Urothelium cell line (cell line): ENCODE data around the gene AHSA1.
"Not testable (repeated sequence)": the region's sequence is repeated elsewhere in the genome, so short reads cannot be mapped to it uniquely, and the experiment has no call there.

Source experiments
- DNase-seq: peaks from one replicate; pipeline ENCODE4 v3.0.0; 2011; ENCODE audit warnings: low spot score, mixed read lengths
- FAIRE-seq: peaks from 2 replicates; lab custom pipeline; 2011; peaks lifted over from hg19 to GRCh38; lab: Jason Lieb, UNC

Gene AHSA1

DNA sequence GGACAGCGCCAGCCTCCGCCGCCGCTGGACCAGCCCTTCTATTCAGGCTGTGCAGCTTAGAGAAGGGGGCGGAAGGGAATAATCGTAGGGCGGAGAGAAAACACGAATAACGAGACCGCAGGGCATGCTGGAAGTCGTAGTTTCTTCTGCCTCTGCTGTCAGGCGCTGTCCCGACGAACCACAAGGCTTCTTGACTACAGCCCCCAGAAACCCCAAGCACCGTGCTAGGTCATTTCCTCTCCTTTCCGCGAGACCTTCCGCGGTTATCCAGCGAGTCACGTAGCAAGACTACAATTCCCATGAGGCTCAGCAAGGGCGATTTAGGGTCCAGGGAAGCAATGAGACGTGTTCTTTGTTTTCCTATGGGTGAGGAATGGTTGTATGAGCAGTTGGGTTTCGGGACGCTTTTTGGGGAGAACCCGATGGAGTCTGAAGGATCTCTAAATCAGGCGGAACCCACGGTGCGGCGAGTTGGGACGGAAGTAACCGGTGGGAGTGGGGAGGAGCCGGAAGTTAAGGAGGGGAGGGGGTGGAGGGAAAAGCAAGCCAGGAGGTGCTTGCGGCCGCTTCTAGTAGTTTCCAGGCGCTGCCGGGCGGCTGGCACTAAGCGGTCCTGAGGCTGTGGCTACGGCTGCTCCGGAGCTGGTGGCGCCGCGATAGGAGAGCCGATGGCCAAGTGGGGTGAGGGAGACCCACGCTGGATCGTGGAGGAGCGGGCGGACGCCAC lies at the start of gene AHSA1, which contains the start of gene VIPAS39:
Gene AHSA1, plus strand, starts transcription at position 572 of the 727 bp plus-strand sequence. Its CDS starts 97 bp downstream, at position 669.
Gene VIPAS39, minus strand, starts transcription at position 80 of the 727 bp plus-strand sequence. CDS start 3,499 bp downstream, outside the sequence.
- peak; percentile 95 for DNase-seq
- peak; percentile 87 for FAIRE-seq

DNA sequence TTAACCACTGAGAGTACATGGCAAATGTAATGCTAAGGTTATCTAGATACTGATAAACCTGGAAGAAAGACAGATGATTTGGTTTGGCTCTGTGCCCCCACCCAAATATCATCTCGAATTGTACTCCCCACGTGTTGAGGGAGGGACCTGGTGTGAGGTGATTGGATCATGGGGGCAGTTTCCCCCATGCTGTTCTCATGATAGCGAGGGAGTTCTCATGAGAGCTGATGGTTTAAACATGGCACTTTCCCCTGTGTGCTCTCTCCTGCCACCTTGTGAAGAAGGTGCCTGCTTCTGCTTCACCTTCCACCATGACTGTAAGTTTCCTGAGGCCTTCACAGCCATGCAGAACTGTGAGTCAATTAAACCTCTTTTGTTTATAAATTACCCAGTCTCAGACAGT lies 48.8 kb upstream of the AHSA1 start:
- FAIRE-seq: no peak
- DNase-seq: no peak

DNA sequence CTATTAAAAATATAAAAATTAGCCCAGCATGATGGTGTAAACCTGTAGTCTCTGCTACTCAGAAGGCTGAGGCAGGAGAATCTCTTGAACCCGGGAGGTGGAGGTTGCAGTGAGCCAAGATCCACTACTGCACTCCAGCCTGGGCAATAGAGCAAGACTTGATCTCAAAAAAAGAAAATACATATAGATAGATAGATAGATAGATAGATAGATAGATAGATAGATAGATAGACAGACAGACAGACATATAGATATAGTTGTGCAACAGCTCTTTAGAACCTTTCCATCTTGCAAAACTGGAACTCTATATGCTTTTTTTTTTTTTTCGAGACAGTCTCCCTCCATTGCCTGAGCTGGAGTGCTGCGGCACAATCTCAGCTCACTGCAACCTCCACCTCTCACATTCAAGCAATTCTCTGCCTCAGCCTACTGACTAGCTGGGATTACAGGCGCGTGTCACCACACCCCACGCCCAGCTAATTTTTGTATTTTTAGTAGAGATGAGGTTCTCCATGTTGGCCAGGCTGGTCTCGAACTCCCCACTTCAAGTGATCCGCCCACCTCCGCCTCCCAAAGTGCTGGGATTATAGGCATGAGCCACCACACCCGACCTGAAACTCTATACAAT lies 42.4 kb upstream of the AHSA1 start:
- not testable (repeated sequence) for FAIRE-seq, DNase-seq

DNA sequence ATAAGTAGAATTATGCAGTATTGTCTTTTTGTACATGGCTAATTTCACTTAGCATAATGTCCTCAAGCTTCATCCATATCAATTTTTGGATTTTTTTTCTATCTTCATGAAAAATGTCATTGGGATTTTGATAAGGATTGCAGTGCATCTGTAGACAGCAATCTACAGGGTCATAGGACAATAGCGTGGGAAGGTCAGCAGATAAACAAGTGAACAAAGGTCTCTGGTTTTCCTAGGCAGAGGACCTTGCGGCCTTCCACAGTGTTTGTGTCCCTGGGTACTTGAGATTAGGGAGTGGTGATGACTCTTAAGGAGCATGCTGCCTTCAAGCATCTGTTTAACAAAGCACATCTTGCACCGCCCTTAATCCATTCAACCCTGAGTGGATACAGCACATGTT lies 41.8 kb upstream of the AHSA1 start:
- not testable (repeated sequence) for DNase-seq, FAIRE-seq

DNA sequence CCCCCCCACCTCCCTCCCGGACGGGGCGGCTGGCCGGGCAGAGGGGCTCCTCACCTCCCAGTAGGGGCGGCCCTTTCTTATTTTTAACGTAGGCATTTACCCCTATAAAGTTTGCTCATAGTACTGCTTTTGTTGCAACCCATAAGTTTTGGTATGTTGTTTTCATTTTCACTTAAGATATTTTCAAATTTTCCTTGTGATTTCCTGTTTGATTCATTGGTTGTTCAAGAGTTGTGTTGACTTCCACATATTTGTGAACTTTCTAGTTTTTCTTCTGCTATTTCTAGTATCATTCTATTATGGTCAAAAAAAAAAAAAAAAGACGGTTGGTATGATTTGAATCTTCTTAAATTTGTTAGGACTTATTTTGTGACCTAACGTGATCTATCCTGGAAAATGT lies 41.1 kb upstream of the AHSA1 start:
- DNase-seq: no peak
- no peak for FAIRE-seq

DNA sequence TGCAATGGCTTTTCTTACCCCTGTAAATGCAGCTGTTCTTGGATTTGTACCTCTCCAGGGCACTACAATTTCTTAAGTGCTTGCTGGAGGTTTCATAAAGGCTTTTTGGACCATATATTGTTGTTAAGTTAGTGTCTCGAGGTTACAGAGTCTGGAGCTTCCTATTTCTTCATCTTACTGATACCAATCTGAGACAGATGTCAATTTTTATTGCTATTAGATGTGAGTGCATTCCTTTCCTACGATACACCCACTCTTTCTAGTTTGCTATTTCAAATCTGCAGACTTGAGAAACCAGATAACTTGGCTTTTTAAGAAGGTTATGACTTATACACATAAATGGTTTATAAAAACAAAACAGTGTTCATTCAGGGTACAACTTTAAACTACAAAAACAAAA lies 36.7 kb upstream of the AHSA1 start:
- DNase-seq (no peak), FAIRE-seq (no peak)

DNA sequence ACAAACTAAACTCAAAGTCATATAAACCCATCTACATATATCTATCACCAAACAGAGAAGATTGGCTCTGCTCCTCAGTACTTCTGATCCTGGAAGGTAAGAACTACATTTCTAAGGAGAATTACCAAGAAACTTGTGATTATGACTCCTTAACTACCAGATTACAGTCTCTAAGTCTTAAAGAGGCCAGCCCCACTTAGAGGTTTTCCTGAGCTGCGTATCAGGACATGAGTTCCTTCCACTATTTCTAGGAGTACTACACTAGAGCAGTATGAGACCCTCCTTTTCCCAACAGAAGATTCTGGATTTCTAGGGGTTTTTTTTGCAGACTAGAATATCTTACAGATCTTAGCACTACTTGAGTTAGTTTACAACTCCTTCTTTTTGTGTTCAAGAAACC lies 34.5 kb upstream of the AHSA1 start, which contains the start of gene NOXRED1:
Gene NOXRED1, minus strand, starts transcription at position 101 of the 400 bp plus-strand sequence. CDS start 634 bp downstream, outside the sequence.
- no peak for FAIRE-seq
- no peak for DNase-seq

DNA sequence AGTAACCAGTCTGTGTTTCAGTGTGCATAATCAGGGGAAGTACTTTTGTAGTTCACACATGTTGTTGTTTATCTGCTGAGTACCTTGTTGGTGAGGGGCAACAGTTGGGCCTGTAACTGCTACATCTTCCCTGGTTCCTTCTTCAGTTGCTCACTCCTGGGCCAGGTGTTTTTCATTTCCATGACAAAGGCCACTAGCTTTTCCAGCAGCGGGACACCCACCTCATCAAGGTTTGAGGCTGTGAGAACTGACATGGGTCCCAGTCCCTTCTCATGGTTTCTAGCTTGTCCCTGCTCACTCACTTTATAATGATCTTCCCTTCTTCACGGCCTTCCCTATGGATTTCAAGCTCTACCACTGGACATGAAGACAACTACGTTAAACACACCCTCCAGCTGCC lies 33.0 kb upstream of the AHSA1 start:
- DNase-seq (no peak), FAIRE-seq (no peak)

DNA sequence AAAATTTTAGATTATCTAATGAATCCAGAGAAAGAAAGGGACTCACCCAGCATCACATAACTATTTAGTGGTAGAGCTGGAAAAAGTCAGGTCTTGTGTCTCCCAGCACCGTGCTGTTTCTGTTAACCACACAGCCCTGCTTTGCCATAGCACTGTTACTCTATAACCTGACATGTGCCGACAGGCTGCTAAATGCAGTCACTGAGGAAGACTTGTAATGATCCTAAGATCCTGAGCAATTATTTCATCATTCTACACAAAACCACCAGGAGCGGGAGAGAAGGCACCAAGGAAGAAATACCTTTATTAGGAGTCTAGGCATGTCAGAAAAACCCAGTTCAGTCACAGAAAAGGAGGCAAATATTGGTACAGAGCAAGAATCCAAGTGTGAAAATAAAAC lies 31.5 kb upstream of the AHSA1 start:
- FAIRE-seq: no peak
- DNase-seq: no peak

DNA sequence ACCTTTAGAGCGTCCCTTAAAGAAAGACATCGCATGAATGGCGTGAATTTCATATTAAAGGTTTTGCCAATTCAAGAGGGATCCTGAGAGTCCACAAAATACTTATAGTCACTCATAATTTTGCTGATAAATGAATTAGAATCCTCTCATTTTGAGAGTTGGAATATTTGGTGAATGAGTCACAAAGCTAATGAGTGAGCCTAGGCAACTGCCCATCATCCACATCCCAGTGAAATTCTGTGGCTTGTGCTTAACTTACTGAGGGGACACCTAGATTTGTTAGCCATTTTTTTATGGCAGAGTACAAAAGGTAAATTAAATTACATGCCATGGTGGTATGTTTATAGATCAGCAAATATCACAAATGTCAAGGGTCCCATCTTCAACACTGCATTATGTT lies 21.9 kb upstream of the AHSA1 start:
- FAIRE-seq: no peak
- peak; percentile 10 for DNase-seq

DNA sequence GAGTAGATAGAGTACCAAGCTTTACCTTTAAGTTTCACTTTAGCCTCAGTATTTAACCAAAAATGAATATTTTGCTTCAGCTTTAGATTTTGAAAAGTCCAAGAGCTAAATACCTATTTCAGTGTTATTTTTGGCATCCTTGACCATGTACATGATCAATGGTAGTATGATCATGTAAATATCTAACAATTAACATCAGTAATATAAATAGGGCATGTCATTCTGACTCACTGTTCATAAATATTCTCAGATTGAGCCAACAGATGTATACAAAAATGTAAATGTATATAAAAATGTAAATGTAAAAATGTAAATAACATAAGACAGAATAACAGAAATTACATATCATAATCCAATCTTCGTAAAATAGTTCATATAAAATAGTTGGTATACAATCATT lies 19.3 kb upstream of the AHSA1 start:
- DNase-seq (no peak), FAIRE-seq (no peak)

DNA sequence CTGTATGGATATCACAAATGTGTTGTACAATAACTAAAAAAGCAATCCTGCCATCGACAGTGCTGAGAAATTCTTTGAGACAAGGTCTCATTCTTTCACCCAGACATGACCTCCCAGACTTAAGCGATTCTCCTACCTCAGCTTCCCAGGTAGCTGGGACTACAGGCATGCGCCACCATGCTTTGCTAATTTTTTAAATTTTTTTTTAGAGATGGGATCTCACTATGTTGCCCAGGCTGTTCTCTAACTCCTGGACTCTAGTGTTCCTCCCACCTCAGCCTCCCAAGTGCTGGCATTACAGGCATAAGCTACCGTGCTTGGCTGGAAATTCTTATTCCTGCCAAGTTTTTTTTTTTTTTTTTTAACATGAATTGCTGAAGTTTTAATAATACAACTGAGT lies 18.0 kb upstream of the AHSA1 start:
- FAIRE-seq: no peak

DNA sequence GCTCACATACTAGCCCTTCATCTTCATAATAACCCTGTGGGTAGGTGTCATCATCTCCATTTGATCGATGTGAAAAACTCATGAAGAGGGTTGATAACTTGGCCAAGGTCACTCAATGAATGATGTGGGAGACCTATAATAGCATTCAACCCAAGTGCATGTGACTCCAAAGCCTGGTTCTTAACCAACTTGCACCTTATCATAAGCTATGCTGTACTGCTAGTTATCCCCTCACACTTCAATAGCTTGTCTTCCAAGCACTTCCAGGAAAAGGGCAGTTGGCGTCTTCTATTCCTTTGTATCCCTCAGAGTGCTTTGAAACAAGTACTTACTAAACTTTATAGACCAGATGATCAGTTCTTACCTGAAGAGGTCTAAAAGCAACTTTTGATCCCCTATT lies 15.7 kb upstream of the AHSA1 start:
- FAIRE-seq: no peak
- no peak for DNase-seq

More for the DNA sequence above, 18.0 kb upstream of the AHSA1 start:
- DNase-seq: no peak

DNA sequence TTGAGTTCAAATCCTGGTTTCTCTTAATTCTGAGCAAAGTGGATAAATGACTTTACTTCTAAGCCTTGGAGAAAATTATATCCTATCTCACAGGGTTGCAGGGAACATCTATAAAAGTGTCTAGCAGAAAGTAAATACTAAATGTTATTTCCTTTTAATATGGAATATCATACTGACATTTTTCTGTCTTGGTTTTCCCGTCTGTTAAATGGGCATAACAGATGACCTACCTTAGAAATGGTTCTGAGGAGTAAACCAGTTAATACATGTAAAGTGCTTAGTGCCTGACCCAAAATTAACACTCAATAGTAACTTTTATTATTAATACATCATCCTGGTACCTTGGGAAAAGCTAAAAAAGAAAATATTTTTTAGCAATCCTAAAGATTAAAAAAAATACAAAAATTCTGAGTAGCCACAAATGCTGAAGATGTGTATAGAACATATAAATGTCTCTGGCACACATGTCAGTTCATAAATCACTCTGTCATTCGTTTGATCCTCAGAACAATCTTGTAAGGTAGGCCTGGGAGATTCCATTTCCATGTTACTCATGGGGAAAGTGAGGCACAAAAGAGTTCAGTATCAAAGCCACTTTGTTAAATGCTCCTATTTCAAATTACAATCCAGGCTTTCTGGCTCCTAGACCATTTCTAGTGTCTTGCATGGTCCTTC lies 1.8 kb upstream of the AHSA1 start:
- FAIRE-seq (no peak), DNase-seq (no peak)

DNA sequence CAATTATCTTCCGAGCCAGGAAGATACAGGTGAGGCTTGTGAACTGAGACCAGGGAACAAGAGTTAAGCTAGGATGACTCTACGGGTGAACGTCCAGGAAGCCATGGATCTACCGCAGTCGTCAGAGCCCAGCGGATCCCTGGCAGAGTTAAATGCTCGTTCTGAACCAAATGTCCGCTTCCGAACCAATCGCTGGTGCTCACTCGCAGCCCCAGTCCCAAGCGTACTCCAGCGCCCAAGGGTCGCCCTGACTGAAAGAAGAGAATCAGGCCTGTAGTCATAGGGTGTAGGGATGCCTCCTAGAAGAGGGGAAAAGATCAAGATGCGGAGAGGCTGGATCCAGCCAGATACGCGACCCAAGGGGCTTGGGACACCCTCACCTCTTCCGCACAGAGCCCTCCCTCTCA lies 775 bp upstream of the AHSA1 start:
- no peak for FAIRE-seq
- no peak for DNase-seq

DNA sequence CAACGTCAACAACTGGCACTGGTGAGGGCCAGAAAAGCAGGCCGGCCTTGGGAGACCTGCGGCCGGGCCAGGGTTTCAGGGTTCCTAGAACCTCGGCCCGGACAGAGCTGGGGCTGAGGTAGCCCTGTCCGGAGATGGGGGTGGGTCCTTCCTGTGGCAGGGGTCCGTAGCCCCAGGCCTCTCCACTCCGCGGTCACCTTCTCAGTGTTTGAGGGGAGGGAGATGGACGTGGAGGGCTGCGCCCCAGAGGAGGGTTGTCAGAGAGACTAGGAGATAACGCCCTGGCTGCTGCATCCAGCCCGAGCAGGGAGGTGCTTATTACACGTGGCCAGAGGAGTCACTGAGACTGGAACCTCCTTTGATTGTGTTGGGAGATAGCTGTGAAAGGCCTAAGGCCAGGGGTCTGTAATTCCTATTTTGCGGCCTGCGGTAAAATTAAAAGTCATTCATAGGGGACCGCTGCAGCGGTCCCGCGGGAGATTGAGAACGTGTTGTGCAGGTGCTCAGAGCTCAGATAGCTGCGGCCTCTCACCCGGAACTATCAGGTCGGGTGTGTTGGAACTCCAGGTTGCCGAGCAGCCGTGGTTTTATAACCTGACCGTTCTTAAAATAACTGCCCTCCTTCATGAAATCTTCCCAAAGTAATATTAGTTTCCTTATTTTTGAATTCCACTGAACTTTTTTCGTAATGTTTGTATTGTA lies 507 bp downstream of the AHSA1 start:
- FAIRE-seq (no peak), DNase-seq (peak; percentile 30)

DNA sequence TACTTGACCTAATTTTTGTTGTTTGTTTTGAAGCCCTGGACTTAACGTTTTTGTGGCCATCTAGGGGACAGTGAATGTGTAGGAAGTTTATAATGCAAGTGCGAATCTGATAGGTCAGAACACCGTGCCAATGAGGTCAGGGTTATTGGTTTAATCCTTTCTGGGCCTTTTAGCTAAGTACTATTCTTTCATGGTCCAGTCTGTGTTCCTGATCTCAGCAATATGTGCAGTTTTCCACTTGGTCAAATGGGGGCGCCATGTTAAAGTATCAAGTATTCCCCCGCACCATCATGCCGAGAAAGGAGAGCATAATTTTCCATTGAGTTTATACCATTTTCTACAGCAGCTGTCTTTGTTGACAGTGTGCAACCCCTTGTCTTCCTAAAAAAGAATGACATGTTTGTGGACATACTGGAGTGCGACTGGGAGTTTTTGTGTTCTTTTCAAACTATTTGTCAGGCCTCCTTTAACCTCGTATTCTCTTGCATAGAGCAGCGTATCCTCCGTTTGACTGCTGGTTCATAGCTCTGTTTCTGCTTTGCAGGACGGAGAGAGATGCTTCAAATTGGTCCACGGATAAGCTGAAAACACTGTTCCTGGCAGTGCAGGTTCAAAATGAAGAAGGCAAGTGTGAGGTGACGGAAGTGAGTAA lies 1.3 kb downstream of the AHSA1 start:
- FAIRE-seq: no peak
- DNase-seq: peak; percentile 53

DNA sequence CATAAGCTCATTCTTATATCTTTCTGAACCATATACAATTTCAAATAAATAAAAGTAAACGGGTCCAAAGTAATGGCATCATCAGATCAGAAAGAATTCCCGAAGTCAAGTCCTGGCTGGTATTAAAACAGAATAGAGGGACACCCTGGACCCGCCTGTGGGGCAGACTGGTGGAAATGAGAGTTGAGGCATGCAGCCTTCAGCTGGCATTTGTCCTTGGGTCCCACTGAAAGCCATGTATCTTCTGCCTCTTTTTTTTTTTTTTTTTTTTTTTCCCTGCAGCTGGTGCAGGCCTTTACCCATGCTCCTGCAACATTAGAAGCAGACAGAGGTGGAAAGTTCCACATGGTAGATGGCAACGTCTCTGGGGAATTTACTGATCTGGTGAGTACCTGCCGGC lies 9.9 kb downstream of the AHSA1 start:
- FAIRE-seq (no peak), DNase-seq (no peak)

DNA sequence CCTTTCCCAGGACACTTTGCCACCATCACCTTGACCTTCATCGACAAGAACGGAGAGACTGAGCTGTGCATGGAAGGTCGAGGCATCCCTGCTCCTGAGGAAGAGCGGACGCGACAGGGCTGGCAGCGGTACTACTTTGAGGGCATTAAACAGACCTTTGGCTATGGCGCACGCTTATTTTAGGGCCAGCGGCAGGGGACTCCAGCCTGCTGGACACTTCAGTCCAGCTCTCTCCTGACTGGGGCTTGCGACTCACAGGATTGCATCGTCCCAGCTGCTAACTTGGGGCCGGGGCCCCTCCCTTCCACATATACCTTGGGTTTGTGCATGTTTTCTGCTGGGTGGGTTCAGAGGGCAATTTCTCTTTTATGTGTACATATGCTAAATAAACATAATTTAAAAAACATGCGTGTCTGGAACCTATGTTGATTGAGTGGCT lies 11.2 kb downstream of the AHSA1 start:
- DNase-seq: no peak
- no peak for FAIRE-seq

DNA sequence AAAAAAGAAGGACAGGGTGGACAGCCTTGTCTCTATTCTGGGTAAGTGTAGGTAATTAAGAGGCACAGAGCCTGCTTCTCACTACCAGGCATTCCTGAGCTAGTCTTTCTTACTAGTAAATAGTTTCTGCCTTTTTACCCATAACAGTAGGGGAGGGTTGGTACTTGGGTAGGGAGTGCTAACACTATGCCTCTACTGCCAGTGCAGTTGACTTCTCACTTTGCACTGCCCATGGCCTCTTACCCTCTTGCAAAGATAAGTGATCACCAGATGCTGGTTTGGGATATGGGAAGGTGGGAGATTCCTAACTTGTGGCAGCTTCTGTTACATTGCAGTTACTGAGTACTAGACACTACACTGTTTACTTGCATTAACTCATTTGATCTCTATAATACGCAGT lies 11.6 kb downstream of the AHSA1 start:
- DNase-seq (no peak), FAIRE-seq (no peak)
